GM12801 (cell line): ENCODE measurements around the gene IGFBP3.

Source experiments
- TF ChIP-seq, protein P1 (sequence below): IDR thresholded peaks from one replicate; pipeline ENCODE4 v1.5.1; 2011; ENCODE audit warnings: control low read depth; ENCODE audit not compliant: insufficient read length; ENCODE audit errors: extremely low read depth

Gene IGFBP3

GRCh38 chr7:45865594-45866410 lies 55.3 kb downstream of the IGFBP3 start:
- TF ChIP-seq, protein P1, sequence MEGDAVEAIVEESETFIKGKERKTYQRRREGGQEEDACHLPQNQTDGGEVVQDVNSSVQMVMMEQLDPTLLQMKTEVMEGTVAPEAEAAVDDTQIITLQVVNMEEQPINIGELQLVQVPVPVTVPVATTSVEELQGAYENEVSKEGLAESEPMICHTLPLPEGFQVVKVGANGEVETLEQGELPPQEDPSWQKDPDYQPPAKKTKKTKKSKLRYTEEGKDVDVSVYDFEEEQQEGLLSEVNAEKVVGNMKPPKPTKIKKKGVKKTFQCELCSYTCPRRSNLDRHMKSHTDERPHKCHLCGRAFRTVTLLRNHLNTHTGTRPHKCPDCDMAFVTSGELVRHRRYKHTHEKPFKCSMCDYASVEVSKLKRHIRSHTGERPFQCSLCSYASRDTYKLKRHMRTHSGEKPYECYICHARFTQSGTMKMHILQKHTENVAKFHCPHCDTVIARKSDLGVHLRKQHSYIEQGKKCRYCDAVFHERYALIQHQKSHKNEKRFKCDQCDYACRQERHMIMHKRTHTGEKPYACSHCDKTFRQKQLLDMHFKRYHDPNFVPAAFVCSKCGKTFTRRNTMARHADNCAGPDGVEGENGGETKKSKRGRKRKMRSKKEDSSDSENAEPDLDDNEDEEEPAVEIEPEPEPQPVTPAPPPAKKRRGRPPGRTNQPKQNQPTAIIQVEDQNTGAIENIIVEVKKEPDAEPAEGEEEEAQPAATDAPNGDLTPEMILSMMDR: no peak

DNA sequence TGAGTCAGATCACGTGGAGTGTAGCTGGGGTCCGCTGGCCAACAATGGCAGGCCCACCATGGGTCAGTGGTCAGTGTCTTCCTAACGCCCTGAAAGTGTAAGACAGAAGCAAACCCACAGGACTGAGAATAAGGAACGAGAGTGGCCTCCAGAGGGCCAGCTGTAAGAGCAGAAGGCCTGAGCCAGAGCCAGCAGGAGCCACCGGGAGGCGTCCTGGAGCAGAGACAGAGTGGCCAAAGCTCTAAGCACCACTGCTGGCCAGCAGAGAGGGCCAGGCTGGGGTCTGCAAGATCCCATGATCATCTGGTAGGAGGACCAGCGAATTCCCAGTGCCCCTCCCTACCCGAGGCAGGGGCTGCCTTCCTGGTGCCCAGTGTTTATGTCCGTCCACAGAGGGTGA lies 57.4 kb downstream of the IGFBP3 start:
- TF ChIP-seq, protein P1: no peak
